ENCODE data around the gene MED7. TPM values are rescaled to one million over a fixed set of nuclear protein-coding genes. Genes with fewer than 3 reads are reported as not detected.

The MED7 gene
- total RNA-seq, 1 experiment from 2014 or later: 17.3 TPM

DNA sequence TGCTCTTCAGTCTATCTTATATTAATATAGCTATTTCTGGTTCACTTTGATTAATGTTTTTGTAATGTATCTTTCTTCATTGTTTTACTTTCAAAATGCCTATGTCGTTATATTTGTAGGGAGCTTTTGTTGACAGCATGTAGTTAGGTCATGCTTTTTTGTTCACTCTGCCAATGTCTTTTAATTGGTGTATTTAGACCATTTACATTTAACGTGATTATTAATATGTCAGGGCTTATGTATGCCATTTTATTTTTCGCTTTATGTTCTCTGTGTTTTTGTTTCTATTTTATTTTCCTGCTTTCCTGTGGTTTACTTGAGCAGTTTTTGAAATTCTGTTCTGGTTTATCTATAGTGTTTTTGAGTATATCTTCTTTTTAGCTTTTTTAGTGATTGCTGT lies 12.6 kb upstream of the MED7 start:
- Histone ChIP-seq H3K27me3 (replicated peaks; ENCODE audit: control insufficient read depth, insufficient read depth, low read length) (no peaks in the 10 kb centered on the region), H3K4me1 (no peaks in the 10 kb centered on the region), H3K9me3 (no peaks in the 10 kb centered on the region), H3K4me3 (ENCODE audit: low read depth, low read length) (no peak overlapping the region), H3K36me3 (ENCODE audit: control insufficient read depth, insufficient read depth, low read length) (no peaks in the 10 kb centered on the region)
- no peak overlapping the region for H3K27ac Mint-ChIP-seq (ENCODE audit: unreplicated experiment)
- no peak for DNase-seq
- no peak overlapping the region for H3K4me3 Mint-ChIP-seq (ENCODE audit: unreplicated experiment)
- H3K9me3 Mint-ChIP-seq (ENCODE audit: unreplicated experiment): no peaks in the 10 kb centered on the region
- peaks cover 29% of the 10 kb centered on the region for H3K27me3 Mint-ChIP-seq (ENCODE audit: insufficient read depth, unreplicated experiment)
- BruUV-seq (replicated peaks): no TSS peak
- H3K4me1 Mint-ChIP-seq (ENCODE audit: low read depth, unreplicated experiment): no peaks in the 10 kb centered on the region
- POLR2A ChIA-PET: no interaction called here
- H3K36me3 Mint-ChIP-seq (ENCODE audit: insufficient read depth, unreplicated experiment): no peaks in the 10 kb centered on the region
- CTCF ChIA-PET: no interaction called here
- intact Hi-C loops (cut with micrococcal nuclease; ENCODE audit: unreplicated experiment): no loop called here
- no peak for TF ChIP-seq CTCF (IDR thresholded peaks at IDR 0.05; ENCODE audit: insufficient read depth in 1 of 2, low read depth in 1 of 2, low read length in 1 of 2, severe bottlenecking in 1 of 2, unreplicated experiment in 1 of 2)

DNA sequence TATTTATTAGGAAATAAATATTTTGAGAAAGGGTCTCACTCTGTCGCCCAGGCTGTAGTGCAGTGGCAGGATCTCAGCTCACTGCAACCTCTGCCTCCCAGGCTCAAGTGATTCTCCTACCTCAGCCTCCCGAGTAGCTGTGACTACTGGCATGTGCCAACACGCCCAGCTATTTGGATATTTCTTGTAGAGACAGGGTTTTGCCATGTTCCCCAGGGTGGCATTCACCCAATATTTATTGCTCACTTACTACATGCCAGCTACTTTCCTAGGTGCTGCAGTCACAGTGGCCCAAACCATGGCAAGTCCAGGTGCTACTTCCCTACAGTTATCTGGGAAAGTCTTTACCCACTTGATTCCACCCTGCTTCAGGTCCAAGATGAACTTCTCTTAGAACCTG lies 8.3 kb upstream of the MED7 start:
- no peaks in the 10 kb centered on the region for H3K9me3 ChIP-seq
- DNase-seq: no peak
- H3K4me1 ChIP-seq: no peaks in the 10 kb centered on the region
- no peaks in the 10 kb centered on the region for H3K36me3 ChIP-seq (ENCODE audit: control insufficient read depth, insufficient read depth, low read length)
- H3K27ac Mint-ChIP-seq (ENCODE audit: unreplicated experiment): no peak overlapping the region
- no peak overlapping the region for H3K4me3 Mint-ChIP-seq (ENCODE audit: unreplicated experiment)
- peaks cover 20% of the 10 kb centered on the region for H3K27me3 Mint-ChIP-seq (ENCODE audit: insufficient read depth, unreplicated experiment)
- TF ChIP-seq CTCF (IDR thresholded peaks at IDR 0.05; ENCODE audit: insufficient read depth in 1 of 2, low read depth in 1 of 2, low read length in 1 of 2, severe bottlenecking in 1 of 2, unreplicated experiment in 1 of 2): no peak
- H3K9me3 Mint-ChIP-seq (ENCODE audit: unreplicated experiment): no peaks in the 10 kb centered on the region
- intact Hi-C loops (cut with micrococcal nuclease; ENCODE audit: unreplicated experiment): no loop called here
- ChIA-PET POLR2A (no interaction called here), CTCF (interaction anchor here (0.6 kb wide), 1 partner anchor 157 kb away, joined by 3 read pairs; no protein-coding TSS in a partner anchor)
- no peaks in the 10 kb centered on the region for H3K27me3 ChIP-seq (replicated peaks; ENCODE audit: control insufficient read depth, insufficient read depth, low read length)
- H3K4me1 Mint-ChIP-seq (ENCODE audit: low read depth, unreplicated experiment): peaks cover 4% of the 10 kb centered on the region
- no peak overlapping the region for H3K4me3 ChIP-seq (ENCODE audit: low read depth, low read length)
- no TSS peak for BruUV-seq (replicated peaks)
- H3K36me3 Mint-ChIP-seq (ENCODE audit: insufficient read depth, unreplicated experiment): no peaks in the 10 kb centered on the region

- Histone ChIP-seq H3K4me1 (no peaks in the 10 kb centered on the region), H3K27me3 (replicated peaks; ENCODE audit: control insufficient read depth, insufficient read depth, low read length) (no peaks in the 10 kb centered on the region), H3K4me3 (ENCODE audit: low read depth, low read length) (no peak overlapping the region), H3K36me3 (ENCODE audit: control insufficient read depth, insufficient read depth, low read length) (no peaks in the 10 kb centered on the region), H3K9me3 (no peaks in the 10 kb centered on the region)
- H3K4me1 Mint-ChIP-seq (ENCODE audit: low read depth, unreplicated experiment): peaks cover 9% of the 10 kb centered on the region
- no TSS peak for BruUV-seq (replicated peaks)
- POLR2A ChIA-PET: interaction anchor here (0.6 kb wide), 1 partner anchor 215 kb away, joined by 4 read pairs; no protein-coding TSS in a partner anchor
- H3K9me3 Mint-ChIP-seq (ENCODE audit: unreplicated experiment): no peaks in the 10 kb centered on the region
- no peak overlapping the region for H3K4me3 Mint-ChIP-seq (ENCODE audit: unreplicated experiment)
- peak; percentile 78 to 88 for TF ChIP-seq CTCF (IDR thresholded peaks at IDR 0.05; ENCODE audit: insufficient read depth in 1 of 2, low read depth in 1 of 2, low read length in 1 of 2, severe bottlenecking in 1 of 2, unreplicated experiment in 1 of 2)
- peaks cover 6% of the 10 kb centered on the region for H3K27me3 Mint-ChIP-seq (ENCODE audit: insufficient read depth, unreplicated experiment)
- intact Hi-C loops (cut with micrococcal nuclease; ENCODE audit: unreplicated experiment): loop anchor here (1.0 to 5.0 kb wide), 3 partner anchors 103 to 328 kb away; no protein-coding TSS in a partner anchor
- no peaks in the 10 kb centered on the region for H3K36me3 Mint-ChIP-seq (ENCODE audit: insufficient read depth, unreplicated experiment)
- CTCF ChIA-PET: interaction anchor here (0.6 to 1.1 kb wide), 7 partner anchors 15 to 853 kb away, joined by 3 to 4 read pairs (median 3); no protein-coding TSS in a partner anchor
- DNase-seq: peak; percentile 66 to 78
- no peak overlapping the region for H3K27ac Mint-ChIP-seq (ENCODE audit: unreplicated experiment)
Measured at GRCh38 chr5:157148734-157149615, 6.3 kb upstream of the MED7 start.
